Epidermal melanocyte (primary cell): ENCODE results near the gene IFNGR2.
"Not testable (repeated sequence)": the region's sequence is repeated elsewhere in the genome, so short reads cannot be mapped to it uniquely, and the experiment has no call there.

Source experiments
- DNase-seq: peaks from one replicate; pipeline ENCODE4 v3.0.0; 2011; ENCODE audit warnings: low spot score; ENCODE audit not compliant: insufficient read length

Gene IFNGR2

GRCh38 chr21:33375101-33375644 is 28.0 kb upstream of the IFNGR2 start:
- DNase-seq = no peak

DNA sequence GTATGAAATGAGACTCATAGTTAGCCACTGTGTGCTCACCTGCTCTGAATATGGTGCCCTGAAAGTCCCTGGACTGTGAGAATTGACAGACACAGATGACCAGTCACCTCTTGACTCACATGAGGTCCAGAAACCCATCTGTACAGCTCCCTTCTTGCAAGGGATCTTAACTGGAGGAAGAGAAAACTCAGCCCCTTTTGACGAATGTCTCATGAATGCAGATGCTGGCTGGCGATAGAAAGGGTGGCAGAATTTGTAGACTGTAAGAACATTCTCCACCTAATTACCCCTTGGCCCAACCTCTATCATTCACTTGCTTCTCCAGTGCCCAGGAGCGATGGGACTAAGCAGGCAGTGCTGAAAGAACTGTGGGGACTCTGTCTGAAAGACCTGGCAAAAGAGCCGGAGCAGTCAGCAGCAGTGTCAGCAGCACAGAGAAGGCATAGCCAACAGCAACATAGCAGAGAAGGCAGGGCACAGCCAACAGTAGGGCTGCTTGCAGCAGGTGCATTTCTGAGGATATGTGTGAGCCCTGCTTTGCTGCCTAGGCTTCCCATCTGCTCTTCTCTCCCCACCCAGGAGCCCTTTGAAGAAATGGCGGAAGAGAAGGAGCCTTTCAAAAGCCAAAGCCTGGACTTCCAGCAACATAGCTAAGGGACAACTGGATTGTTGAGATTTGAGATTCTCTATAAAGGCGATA is 25.8 kb upstream of the IFNGR2 start:
- no peak for DNase-seq

- DNase-seq = no peak
Measured at GRCh38 chr21:33378081-33378480, 25.1 kb upstream of the IFNGR2 start.

DNA sequence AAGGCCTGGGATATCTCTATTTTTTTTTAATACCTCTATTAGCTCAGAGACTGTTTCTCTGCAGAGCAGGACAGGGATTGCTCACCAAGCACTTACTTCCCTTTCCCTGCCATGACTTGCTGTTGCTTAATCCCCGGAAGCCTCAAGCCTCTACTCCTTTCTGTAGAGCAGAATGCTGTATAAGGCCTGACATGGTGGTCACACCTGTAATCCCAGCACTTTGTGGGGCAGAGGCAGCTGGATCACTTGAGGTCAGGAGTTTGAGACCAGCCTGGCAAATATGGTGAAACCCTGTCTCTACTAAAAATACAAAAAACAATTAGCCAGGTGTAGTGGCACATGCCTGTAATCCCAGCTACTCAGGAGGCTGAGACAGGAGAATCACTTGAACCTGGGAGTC is 23.3 kb upstream of the IFNGR2 start:
- not testable (repeated sequence) for DNase-seq

DNA sequence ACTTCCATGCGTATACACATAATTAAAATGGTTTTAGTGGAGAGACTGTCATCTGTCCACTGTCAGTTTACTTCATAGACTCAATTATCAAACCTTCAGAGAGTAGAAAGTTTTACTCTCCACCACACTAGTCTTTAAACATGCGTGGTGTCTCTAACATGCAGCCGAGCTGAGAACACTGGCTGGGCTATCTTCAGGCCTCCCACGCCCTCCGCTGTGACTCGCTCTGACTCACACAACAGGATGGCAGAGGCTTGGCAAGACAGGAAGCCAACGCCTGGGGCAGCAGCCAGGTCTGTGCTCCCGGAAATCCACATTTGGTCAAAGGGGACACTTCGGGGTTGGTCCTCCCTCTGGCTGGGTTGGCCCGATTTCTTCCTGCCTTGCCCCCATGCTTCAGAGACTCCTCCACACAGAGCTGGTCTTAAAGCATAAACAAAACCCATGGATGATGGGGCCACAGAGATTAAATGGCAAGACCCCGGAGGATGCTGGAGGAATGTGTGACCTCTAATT is 22.7 kb upstream of the IFNGR2 start:
- peak; percentile 40 for DNase-seq

- DNase-seq = not testable (repeated sequence)
Measured at GRCh38 chr21:33381381-33381780, 21.8 kb upstream of the IFNGR2 start.

DNA sequence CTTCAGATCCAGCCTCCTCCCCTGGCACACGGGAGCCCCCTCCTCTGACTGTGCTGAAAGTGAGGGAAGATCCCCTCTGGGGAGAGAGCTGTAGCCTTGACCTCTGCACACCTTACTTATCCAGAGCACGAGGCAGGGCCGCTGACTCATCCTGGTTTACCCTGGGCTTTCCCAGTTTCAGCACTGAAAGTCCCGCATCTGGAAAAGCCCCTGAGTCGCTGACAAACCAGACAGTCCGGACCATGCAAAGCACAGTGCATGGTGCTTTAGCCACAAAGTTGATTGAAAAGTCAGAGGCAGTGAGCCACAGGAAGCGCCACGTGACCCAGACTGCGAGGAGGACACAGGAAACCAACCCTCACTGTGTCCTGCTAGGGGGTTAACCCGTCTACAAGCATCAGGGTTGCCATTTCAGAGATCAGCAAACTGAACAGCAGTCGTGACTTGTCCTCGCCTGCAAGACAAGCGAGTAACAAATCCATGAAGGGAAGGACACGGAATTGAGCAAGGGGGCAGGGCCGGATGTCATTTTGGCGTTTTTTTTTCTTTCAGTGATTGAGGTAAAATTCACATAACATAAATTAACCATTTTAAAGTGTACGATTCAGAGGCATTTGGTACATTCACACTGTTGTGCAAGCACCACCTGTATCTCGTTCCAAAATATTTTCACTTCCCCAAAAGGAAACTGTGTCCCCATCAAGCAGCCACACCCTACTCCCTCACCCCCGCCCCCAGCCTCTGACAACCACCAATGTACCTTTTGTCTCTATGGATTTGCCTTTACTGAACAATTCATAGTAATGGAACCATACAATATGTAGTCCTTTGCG is 19.9 kb upstream of the IFNGR2 start:
- DNase-seq = no peak

DNA sequence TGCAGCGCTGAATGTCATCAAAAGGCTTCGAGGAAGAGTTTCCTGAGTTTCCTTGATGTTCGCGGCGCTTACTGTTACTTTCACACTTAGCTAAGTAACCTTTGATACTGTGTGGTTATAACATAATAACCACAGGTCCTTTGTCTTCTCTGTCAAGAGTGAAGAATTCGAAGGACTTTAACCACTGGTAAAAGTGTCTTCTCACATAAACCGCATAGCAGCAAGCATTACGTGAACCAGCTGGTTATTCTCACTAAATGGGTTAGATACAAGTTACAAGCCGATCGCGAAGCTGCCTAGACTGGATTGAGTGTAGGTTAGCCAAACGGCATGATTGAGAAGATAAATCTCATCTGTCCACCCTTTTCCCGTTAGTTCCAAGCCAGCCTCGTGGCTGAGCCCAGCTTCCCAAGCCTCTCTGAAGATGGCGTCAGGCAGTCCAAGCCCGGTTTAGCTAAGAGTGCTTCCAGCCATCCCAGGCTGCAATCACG is 18.3 kb upstream of the IFNGR2 start:
- no peak for DNase-seq

DNA sequence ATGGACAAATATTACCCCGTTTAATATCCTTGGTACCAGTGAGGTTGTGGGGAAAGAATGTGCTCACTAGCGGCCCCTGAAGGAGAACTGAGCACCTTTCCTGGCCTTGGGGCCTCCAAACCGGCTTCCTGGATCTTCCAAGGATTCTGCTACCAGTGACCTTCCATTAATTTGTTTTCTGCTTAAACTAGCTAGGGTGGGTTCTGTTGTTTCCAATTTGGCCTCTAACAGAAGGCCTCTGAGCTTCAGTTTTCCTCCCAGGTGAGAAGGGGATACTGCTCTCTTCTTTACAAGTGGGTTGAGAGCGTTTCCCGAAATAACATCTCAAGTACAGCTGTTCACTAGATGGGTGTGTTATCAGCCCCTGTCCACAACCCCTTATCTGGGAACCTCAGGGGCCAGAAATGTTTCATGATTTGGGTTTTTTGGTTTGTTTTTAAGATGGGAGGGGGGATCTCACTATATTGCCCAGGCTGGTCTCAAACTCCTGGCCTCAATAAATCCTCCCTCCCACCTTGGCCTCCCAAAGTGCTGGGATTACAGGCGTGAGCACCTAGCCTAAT is 16.9 kb upstream of the IFNGR2 start:
- DNase-seq = no peak

GRCh38 chr21:33387294-33387693 is 15.9 kb upstream of the IFNGR2 start:
- DNase-seq = no peak

DNA sequence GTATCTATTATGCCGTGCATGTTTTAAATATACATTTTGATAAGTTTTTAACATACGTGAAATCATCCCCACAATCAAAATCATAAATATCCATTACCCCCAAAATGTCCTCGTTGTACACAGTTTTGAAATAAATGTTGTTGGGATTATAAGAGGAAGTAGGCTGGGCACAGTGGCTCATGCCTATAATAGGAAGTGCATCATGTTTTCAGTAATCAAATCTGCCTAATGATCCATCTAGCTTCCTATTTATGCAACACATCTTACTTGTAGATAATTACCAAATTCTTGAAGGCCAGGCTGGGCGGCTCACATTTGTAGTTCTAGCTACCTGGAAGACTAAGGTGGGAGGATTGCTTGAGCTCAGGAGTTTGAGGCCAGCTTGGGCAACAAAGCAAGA is 15.0 kb upstream of the IFNGR2 start:
- no peak for DNase-seq

DNA sequence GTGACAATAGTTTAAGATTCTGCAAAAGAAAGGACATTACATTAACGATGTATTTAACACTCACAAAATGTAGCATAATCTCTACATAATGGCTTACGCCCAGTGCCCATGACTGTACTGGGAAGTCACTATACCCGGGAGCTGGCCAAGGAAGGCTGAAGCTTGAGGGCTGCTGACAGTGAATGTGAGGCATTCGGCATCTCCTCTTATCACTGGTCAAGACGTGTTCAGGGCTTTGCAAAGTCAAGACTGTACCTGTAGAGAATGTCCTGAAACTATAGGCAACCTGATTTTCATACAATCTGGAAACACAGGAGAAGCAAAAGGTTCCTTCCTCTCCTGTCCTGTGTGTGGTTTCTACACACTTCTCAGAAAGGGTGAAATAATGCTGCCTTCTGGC is 12.7 kb upstream of the IFNGR2 start:
- DNase-seq = no peak

DNA sequence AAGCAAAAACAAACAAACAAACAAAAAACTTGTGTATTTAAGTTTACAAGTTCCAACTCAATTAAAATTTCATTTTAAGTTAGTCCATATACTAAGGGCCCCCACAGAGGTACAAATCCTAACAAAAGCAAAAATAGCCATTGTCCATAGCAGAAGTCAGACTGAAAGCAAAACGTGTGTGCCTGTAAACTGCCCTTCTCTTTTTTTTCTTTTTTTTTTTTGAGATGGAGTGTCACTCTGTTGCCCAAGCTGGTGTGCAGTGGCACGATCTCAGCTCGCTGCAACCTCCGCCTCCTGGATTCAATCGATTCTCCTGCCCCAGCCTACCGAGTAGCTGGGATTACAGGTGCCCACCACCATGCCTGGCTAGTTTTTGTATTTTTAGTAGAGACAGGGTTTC is 11.6 kb upstream of the IFNGR2 start:
- no peak for DNase-seq

- DNase-seq = no peak
Measured at GRCh38 chr21:33392284-33392985, 10.8 kb upstream of the IFNGR2 start.

- no peak for DNase-seq
Measured at GRCh38 chr21:33393348-33393747, 9.9 kb upstream of the IFNGR2 start.

DNA sequence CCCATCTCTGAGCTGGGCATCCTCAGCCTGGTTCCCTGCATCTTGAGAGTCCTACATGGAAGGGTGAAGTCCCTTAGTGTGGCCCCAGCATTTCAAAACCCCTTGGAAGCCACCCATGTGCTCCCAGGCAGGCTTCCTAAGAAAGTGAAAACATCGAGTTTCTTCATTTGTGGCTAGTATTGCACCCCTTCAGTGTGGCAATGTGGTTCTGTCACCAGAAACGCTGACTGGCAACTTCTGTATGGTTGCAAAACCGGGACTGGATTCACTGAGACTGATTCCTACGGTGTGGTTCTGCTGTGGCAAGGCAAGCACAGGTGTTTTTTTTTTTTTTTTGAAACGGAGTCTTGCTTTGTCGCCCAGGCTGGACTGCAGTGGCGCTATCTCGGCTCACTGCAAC is 9.0 kb upstream of the IFNGR2 start:
- no peak for DNase-seq

- no peak for DNase-seq
Measured at GRCh38 chr21:33395891-33396331, 7.3 kb upstream of the IFNGR2 start.

GRCh38 chr21:33396436-33396835 is 6.8 kb upstream of the IFNGR2 start:
- DNase-seq = no peak

DNA sequence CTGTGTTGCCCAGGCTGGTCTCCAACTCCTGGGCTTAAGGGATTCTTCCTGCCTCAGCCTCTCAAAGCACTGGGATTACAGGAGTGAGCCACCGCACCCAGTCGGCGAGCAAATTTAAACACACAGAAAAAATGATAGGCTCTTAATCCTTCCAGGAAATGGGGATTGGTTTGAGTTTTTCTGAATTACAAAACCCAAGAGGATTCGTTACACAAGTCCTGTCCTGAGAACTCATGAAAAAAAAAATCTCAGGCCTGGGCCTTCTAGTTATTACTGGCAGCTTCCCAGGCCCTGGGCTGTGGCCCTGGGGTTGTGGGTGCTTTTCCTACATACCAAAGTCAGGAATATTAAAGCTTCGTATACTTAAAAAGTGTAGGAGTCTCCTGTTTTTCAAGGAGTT is 6.3 kb upstream of the IFNGR2 start:
- no peak for DNase-seq

DNA sequence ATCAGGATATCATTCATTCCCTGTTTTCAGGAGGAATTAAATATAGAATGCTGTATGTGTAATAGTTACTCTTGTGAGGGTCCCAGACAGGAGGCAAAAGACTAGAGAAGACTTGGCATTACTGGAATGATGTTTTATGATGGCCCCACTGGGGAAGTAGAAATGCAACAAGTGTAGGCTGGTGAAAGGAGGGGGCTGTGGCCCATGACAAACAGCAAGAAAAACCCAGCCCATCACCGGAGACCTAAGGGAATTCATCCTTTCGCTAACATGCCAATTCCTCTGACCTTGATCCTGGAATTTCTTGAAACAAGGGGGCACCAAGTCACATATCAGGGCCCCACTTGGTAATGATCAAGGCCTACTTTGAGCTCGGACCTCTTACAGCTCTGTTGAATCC is 5.5 kb upstream of the IFNGR2 start:
- no peak for DNase-seq

DNA sequence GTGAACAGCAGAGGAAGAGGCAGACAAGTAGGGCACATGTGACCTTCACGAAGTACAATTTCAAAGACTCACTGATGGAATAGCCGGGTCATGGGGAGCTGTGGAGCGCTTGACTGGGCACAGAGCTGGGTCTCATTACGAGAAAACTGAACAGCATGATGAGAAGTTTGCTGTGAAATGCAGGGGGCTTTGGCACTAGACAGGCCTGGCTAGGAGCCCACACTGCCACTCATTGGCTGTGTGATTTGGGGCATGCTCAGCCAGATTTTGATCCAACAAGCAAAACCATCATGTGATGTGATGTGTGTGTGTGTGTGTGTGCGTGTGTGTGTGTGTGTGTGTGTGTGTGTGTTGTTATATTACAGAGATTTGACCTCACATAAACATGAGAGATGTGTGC is 4.9 kb upstream of the IFNGR2 start:
- no peak for DNase-seq
